PC-3 (cell line): ENCODE measurements around the gene NRG3. TPM values are rescaled to one million over a fixed set of nuclear protein-coding genes. Genes with fewer than 3 reads are reported as not detected.
"Not testable (repeated sequence)": the region's sequence is repeated elsewhere in the genome, so short reads cannot be mapped to it uniquely, and the experiment has no call there.

ENCODE experiments used
- ATAC-seq: fragments of 200-7000 bp; cut with Tn5 transposase; 2 replicates; pipeline ENCODE4 v1.9.1; 2020; ENCODE audit warnings: mild to moderate bottlenecking, moderate library complexity
- BruUV-seq: library from RNA; stranded (reverse); fragments of 400-500 nt; replicated peaks from 2 replicates; lab custom pipeline; 2021; lab: Mats Ljungman, UMichigan
- CTCF ChIA-PET: fragments of 300-600 bp; sonication (Branson Sonifier 250); formaldehyde crosslinking; loops from one replicate; lab custom pipeline; 2022; ENCODE audit warnings: antibody characterized with exemption; lab: Charles Lee
- POLR2A ChIA-PET: fragments of 300-600 bp; sonication (Branson Sonifier 250); formaldehyde crosslinking; loops from one replicate; lab custom pipeline; 2022; ENCODE audit warnings: antibody characterized with exemption; ENCODE audit not compliant: unreplicated experiment; lab: Charles Lee
- DNase-seq: peaks from one replicate; pipeline ENCODE4 v3.0.0-alpha.2; 2015
- H2AFZ ChIP-seq: fragments of 300-600 bp; sonication (generic); 2 replicates; pipeline ENCODE4 v1.6.0; 2016; ENCODE audit warnings: antibody characterized with exemption, low read length
- H3F3A ChIP-seq: fragments of 300-600 bp; sonication (generic); one replicate; pipeline ENCODE4 v1.6.0; 2017; ENCODE audit warnings: antibody characterized with exemption, low read length, control low read depth, mild to moderate bottlenecking; ENCODE audit not compliant: unreplicated experiment
- H3K27ac ChIP-seq: fragments of 300-600 bp; sonication (generic); 2 replicates; pipeline ENCODE4 v1.5.1; 2016; ENCODE audit warnings: mild to moderate bottlenecking, low read length
- H3K27me3 ChIP-seq: fragments of 300-600 bp; sonication (generic); 2 replicates; pipeline ENCODE4 v1.6.1; 2016; ENCODE audit warnings: low read length, mixed read lengths
- H3K36me3 ChIP-seq: fragments of 300-600 bp; sonication (generic); 2 replicates; pipeline ENCODE4 v1.6.1; 2016; ENCODE audit warnings: low read depth, mixed run types, low read length, mixed read lengths
- H3K4me1 ChIP-seq: fragments of 300-600 bp; sonication (generic); 2 replicates; pipeline ENCODE4 v1.5.1; 2016; ENCODE audit warnings: low read length; ENCODE audit not compliant: insufficient read depth
- H3K4me2 ChIP-seq: fragments of 300-600 bp; sonication (generic); 2 replicates; pipeline ENCODE4 v1.6.0; 2016; ENCODE audit warnings: low read length
- H3K4me3 ChIP-seq: fragments of 300-600 bp; sonication (generic); 2 replicates; pipeline ENCODE4 v1.5.1; 2016; ENCODE audit warnings: mild to moderate bottlenecking, low read length, mixed read lengths
- H3K79me2 ChIP-seq: fragments of 300-600 bp; sonication (generic); 2 replicates; pipeline ENCODE4 v1.6.1; 2017; ENCODE audit warnings: low read length, mixed read lengths
- H3K9ac ChIP-seq: fragments of 300-600 bp; sonication (generic); 2 replicates; pipeline ENCODE4 v1.6.0; 2016; ENCODE audit warnings: mild to moderate bottlenecking, low read length
- H3K9me2 ChIP-seq: fragments of 300-600 bp; sonication (generic); replicated peaks from 2 replicates; pipeline ENCODE4 v1.6.1; 2016; ENCODE audit warnings: mixed run types, low read length, mixed read lengths
- H3K9me3 ChIP-seq: fragments of 300-600 bp; sonication (generic); 2 replicates; pipeline ENCODE4 v1.6.1; 2016; ENCODE audit warnings: low read length, mixed read lengths
- H4K20me1 ChIP-seq: fragments of 300-600 bp; sonication (generic); 2 replicates; pipeline ENCODE4 v1.6.1; 2016; ENCODE audit warnings: low read length, mixed read lengths
- EZH2 ChIP-seq: fragments of 300-600 bp; sonication (generic); IDR thresholded peaks from one replicate; pipeline ENCODE4 v1.6.1; 2017; ENCODE audit warnings: antibody characterized with exemption, mild to moderate bottlenecking, low read length; ENCODE audit not compliant: unreplicated experiment
- EZH2phosphoT487 ChIP-seq: fragments of 300-600 bp; sonication (generic); IDR thresholded peaks from 2 replicates; pipeline ENCODE4 v1.6.1; 2018; ENCODE audit warnings: mild to moderate bottlenecking, antibody characterized with exemption, low read length, borderline replicate concordance
- intact Hi-C: fragments of 100-400 bp; cut with micrococcal nuclease; formaldehyde crosslinking; loops from 2 replicates; pipeline ENCODE4 v1.9.0; 2023
- total RNA-seq: library from RNA; depleted of rRNA; stranded (reverse); fragments of >200 nt; gene quantifications from 2 replicates; pipeline ENCODE4 v1.2.3, GENCODE V29; 2014
- TF ChIP-seq, protein P1 (sequence below): fragments of 300-600 bp; sonication (generic); conservative IDR thresholded peaks from 2 replicates; pipeline ENCODE4 v1.5.1; 2017; ENCODE audit warnings: antibody characterized with exemption, low read depth, mild to moderate bottlenecking, low read length

The NRG3 gene
- total RNA-seq, 1 experiment from 2014 or later: not detected

DNA sequence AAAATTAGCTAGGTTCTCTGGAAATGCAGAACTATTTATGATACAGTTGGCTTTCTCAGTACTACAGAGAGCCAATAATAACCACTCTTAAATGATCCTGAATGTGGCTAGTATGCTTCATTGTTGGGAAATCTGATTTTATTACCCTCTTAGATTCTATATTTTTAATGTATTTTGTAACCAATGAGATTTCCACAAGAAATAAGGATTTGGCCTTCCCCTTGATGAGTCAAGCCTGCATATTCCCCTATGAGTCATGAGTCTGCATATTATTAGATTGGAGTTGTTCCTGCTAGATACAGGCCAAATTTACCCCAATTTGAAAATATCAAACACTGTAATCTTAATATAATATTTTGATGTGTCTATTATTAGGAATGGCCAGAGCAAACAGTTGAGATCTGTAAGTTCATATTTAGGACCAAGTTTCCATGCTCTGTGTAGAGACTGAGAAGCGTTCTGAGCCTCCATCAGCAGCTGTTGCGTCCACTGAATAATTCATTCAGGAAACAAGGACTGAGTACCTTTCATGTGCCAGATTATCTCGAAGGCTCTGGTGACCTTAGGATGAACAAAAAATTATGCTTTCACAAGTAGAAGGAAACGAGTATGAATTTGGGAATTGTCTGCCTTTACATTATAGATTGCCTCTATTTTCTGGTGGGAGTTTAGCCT lies 793.4 kb downstream of the NRG3 start:
- ATAC-seq: no peak
- no peak overlapping the region for H3K4me3 ChIP-seq
- TF ChIP-seq, protein P1, sequence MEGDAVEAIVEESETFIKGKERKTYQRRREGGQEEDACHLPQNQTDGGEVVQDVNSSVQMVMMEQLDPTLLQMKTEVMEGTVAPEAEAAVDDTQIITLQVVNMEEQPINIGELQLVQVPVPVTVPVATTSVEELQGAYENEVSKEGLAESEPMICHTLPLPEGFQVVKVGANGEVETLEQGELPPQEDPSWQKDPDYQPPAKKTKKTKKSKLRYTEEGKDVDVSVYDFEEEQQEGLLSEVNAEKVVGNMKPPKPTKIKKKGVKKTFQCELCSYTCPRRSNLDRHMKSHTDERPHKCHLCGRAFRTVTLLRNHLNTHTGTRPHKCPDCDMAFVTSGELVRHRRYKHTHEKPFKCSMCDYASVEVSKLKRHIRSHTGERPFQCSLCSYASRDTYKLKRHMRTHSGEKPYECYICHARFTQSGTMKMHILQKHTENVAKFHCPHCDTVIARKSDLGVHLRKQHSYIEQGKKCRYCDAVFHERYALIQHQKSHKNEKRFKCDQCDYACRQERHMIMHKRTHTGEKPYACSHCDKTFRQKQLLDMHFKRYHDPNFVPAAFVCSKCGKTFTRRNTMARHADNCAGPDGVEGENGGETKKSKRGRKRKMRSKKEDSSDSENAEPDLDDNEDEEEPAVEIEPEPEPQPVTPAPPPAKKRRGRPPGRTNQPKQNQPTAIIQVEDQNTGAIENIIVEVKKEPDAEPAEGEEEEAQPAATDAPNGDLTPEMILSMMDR: no peak
- TF ChIP-seq EZH2 (no peak), EZH2phosphoT487 (no peak)
- no peak overlapping the region for H3K9ac ChIP-seq
- H3K4me1 ChIP-seq: no peaks in the 10 kb centered on the region
- H3F3A ChIP-seq: no peaks in the 10 kb centered on the region
- no peaks in the 10 kb centered on the region for H3K9me3 ChIP-seq
- no peaks in the 10 kb centered on the region for H4K20me1 ChIP-seq
- H3K27ac ChIP-seq: no peak overlapping the region
- BruUV-seq: no TSS peak
- H3K79me2 ChIP-seq: no peaks in the 10 kb centered on the region
- H3K27me3 ChIP-seq: no peaks in the 10 kb centered on the region
- no peaks in the 10 kb centered on the region for H3K9me2 ChIP-seq
- no peak overlapping the region for H2AFZ ChIP-seq
- no peak overlapping the region for H3K4me2 ChIP-seq
- POLR2A ChIA-PET: no interaction called here
- DNase-seq: no peak
- H3K36me3 ChIP-seq: no peaks in the 10 kb centered on the region
- CTCF ChIA-PET: no interaction called here
- intact Hi-C loops: no loop called here

DNA sequence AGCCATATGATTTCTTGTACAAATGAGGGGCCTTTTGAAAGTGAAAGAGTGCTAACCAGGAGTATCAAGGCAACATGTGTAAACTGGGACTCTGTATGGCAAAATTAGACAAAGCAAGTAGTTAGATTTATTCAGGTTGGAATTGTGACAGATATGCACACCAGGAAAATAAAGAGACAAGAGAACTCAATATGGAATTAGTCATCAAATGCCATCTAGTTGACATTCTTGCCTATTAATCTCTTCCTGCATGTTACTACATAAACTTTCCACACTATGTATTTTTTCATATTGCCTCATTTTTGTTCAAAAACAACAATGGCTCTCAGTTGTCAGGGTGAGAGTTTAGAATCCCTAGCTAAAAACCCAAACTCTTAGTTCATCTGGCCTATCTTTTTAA lies 799.0 kb downstream of the NRG3 start:
- Histone ChIP-seq H3K79me2 (no peaks in the 10 kb centered on the region), H3K9me3 (no peaks in the 10 kb centered on the region), H3K27ac (no peak overlapping the region), H3K9ac (no peak overlapping the region), H3K27me3 (no peaks in the 10 kb centered on the region), H3F3A (no peaks in the 10 kb centered on the region), H3K4me2 (no peak overlapping the region), H3K9me2 (no peaks in the 10 kb centered on the region), H3K4me3 (no peak overlapping the region), H3K4me1 (no peaks in the 10 kb centered on the region), H2AFZ (no peak overlapping the region), H4K20me1 (no peaks in the 10 kb centered on the region), H3K36me3 (no peaks in the 10 kb centered on the region)
- ATAC-seq (no peak), DNase-seq (no peak)
- no TSS peak for BruUV-seq
- intact Hi-C loops: no loop called here
- TF ChIP-seq, protein P1: no peak
- TF ChIP-seq EZH2phosphoT487 (no peak), EZH2 (no peak)
- POLR2A ChIA-PET: no interaction called here
- CTCF ChIA-PET: no interaction called here

DNA sequence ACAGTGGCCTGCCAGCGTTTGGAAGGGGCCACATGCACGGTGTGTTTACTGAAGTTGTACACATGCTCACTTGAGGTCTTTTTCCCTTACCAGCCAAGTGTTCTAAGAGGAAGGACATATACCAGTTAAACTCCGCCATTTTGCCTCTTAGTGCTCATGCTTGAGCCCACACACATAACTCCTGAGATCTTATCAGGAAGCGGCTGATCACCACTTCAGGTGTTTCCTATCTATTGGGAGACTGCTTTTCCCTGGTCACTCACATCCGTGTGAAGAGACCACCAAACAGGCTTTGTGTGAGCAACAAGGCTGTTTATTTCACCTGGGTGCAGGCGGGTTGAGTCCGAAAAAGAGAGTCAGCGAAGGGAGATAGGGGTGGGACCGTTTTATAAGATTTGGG lies 802.9 kb downstream of the NRG3 start:
- DNase-seq, ATAC-seq, H3K27ac ChIP-seq, H3K9me3 ChIP-seq, CTCF ChIA-PET, H3K9ac ChIP-seq, H3F3A ChIP-seq, H4K20me1 ChIP-seq, POLR2A ChIA-PET, H2AFZ ChIP-seq, H3K9me2 ChIP-seq, H3K4me1 ChIP-seq, BruUV-seq, intact Hi-C loops, H3K4me2 ChIP-seq, H3K4me3 ChIP-seq, H3K27me3 ChIP-seq, H3K36me3 ChIP-seq, H3K79me2 ChIP-seq: not testable (repeated sequence)

DNA sequence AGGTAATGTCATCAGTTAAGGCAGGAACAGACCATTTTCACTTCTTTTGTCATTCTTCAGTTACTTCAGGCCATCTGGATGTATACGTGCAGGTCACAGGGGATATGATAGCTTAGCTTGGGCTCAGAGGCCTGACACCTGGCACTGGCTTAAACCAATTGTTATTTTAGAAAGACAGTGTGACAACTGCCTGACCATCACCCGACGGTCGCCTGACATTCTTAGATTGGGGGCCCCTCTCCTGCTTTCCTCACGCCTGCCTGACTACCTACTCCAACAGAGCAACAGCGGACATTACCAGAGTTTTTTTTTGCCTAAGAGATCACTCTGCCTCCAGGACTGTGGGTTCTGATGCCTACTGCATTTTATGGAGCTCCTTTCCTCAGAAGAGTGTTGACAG lies 803.5 kb downstream of the NRG3 start:
- H3K27ac ChIP-seq, DNase-seq, H3K9me3 ChIP-seq, H3K4me3 ChIP-seq, intact Hi-C loops, H3K27me3 ChIP-seq, H3K36me3 ChIP-seq, H4K20me1 ChIP-seq, BruUV-seq, CTCF ChIA-PET, H3K9me2 ChIP-seq, H3K4me2 ChIP-seq, H3K4me1 ChIP-seq, POLR2A ChIA-PET, H3K79me2 ChIP-seq, H3F3A ChIP-seq, H3K9ac ChIP-seq, H2AFZ ChIP-seq, ATAC-seq: not testable (repeated sequence)
